Raji (cell line): Measurements from ENCODE around the gene MED25.

ENCODE experiments used
- POLR2A ChIP-seq: IDR thresholded peaks from 2 replicates; pipeline ENCODE4 v1.6.1; 2011; ENCODE audit warnings: low read depth, low read length, control low read depth; ENCODE audit not compliant: insufficient read depth

The MED25 gene

GRCh38 chr19:49823472-49823871 lies 5.4 kb downstream of the MED25 start:
- TF ChIP-seq POLR2A, result no peak

GRCh38 chr19:49824662-49825061 lies 6.6 kb downstream of the MED25 start:
- TF ChIP-seq POLR2A, result no peak

GRCh38 chr19:49827034-49827433 lies 8.9 kb downstream of the MED25 start:
- no peak for TF ChIP-seq POLR2A

- TF ChIP-seq POLR2A, result no peak
Observed at GRCh38 chr19:49829200-49829599, 11.1 kb downstream of the MED25 start.

GRCh38 chr19:49829721-49830120 lies 11.6 kb downstream of the MED25 start:
- no peak for TF ChIP-seq POLR2A

- TF ChIP-seq POLR2A, result no peak
Observed at GRCh38 chr19:49830766-49831165, 12.7 kb downstream of the MED25 start.

- no peak for TF ChIP-seq POLR2A
Observed at GRCh38 chr19:49831592-49831991, 13.5 kb downstream of the MED25 start.

- TF ChIP-seq POLR2A, result no peak
Observed at GRCh38 chr19:49832556-49832955, 14.5 kb downstream of the MED25 start.

GRCh38 chr19:49833599-49833998 lies 15.5 kb downstream of the MED25 start:
- TF ChIP-seq POLR2A, result no peak

- no peak for TF ChIP-seq POLR2A
Observed at GRCh38 chr19:49835562-49835961, 17.5 kb downstream of the MED25 start.

- no peak for TF ChIP-seq POLR2A
Observed at GRCh38 chr19:49836176-49837008, 18.3 kb downstream of the MED25 start.

GRCh38 chr19:49837009-49837310 lies 18.9 kb downstream of the MED25 start:
- TF ChIP-seq POLR2A, result no peak

- no peak for TF ChIP-seq POLR2A
Observed at GRCh38 chr19:49837425-49837824, 19.3 kb downstream of the MED25 start.

GRCh38 chr19:49838885-49839588 lies 20.9 kb downstream of the MED25 start:
- TF ChIP-seq POLR2A, result no peak

- no peak for TF ChIP-seq POLR2A
Observed at GRCh38 chr19:49839713-49840112, 21.6 kb downstream of the MED25 start.

GRCh38 chr19:49840321-49840720 lies 22.2 kb downstream of the MED25 start:
- no peak for TF ChIP-seq POLR2A

GRCh38 chr19:49840736-49841249 lies 22.7 kb downstream of the MED25 start:
- TF ChIP-seq POLR2A, result no peak

GRCh38 chr19:49843265-49843664 lies 25.2 kb downstream of the MED25 start:
- no peak for TF ChIP-seq POLR2A
